Thymus (tissue), 11 donors: Measurements from ENCODE around the gene ITGB8. TPM values are rescaled to one million over a fixed set of nuclear protein-coding genes. Genes with fewer than 3 reads are reported as not detected.

ENCODE experiments used
- DNase-seq, 9 donors: peaks; one replicate each; pipeline ENCODE4 v3.0.0-alpha.2; 2013; ENCODE audit warnings: low spot score in 9 of 9, low read depth in 6 of 9, missing footprints in 1 of 9
- H3K27ac ChIP-seq, 2 donors: one replicate each; pipeline ENCODE4 v1.5.1; 2013; ENCODE audit warnings: control low read depth in 1 of 2, low read depth in 1 of 2, low read length in 1 of 2, mild to moderate bottlenecking in 1 of 2, moderate library complexity in 1 of 2
- H3K27me3 ChIP-seq, 2 donors: one replicate each; pipeline ENCODE4 v1.5.1; 2013; ENCODE audit warnings: low read length in 1 of 2; ENCODE audit not compliant: control insufficient read depth in 2 of 2, insufficient read depth in 1 of 2
- H3K36me3 ChIP-seq, 2 donors: one replicate each; pipeline ENCODE4 v1.5.1; 2013; ENCODE audit warnings: low read length in 1 of 2, mild to moderate bottlenecking in 1 of 2, moderate library complexity in 1 of 2; ENCODE audit not compliant: control insufficient read depth in 2 of 2, insufficient read depth in 2 of 2
- H3K4me1 ChIP-seq, 2 donors: one replicate each; pipeline ENCODE4 v1.5.1; 2013; ENCODE audit warnings: low read length in 2 of 2; ENCODE audit not compliant: control insufficient read depth in 2 of 2, insufficient read depth in 2 of 2
- H3K4me3 ChIP-seq, 2 donors: one replicate each; pipeline ENCODE4 v1.5.1; 2013; ENCODE audit warnings: low read length in 2 of 2, control low read depth in 1 of 2, mild to moderate bottlenecking in 1 of 2
- H3K9me3 ChIP-seq, 2 donors: one replicate each; pipeline ENCODE4 v1.5.1; 2013; ENCODE audit warnings: low read length in 1 of 2, mild to moderate bottlenecking in 1 of 2; ENCODE audit not compliant: control insufficient read depth in 2 of 2, insufficient read depth in 1 of 2
- WGBS: extraction: QIAGEN DNeasy Blood & Tissue Kit; methylation state at CpG from one replicate; pipeline ENCODE4 v1.1.7; 2013; 5-methylcytosine and 5-hydroxymethylcytosine counted together
- polyA plus RNA-seq: library from polyadenylated mRNA; stranded (reverse); fragments of 200-250 nt; gene quantifications from one replicate; pipeline ENCODE4 v1.2.3, GENCODE V29; 2013
- total RNA-seq: library from RNA; stranded (reverse); fragments of 120-200 nt; gene quantifications from one replicate; pipeline ENCODE4 v1.2.4, GENCODE V29; 2013
- donor health status: healthy.

The ITGB8 gene
- total and polyA plus RNA-seq, 2 donors, result 2.3 to 2.6 TPM

- Histone ChIP-seq H3K27me3 (no peaks in the 10 kb centered on the region), H3K9me3 (no peaks in the 10 kb centered on the region), H3K4me3 (no peak overlapping the region), H3K36me3 (no peaks in the 10 kb centered on the region), H3K27ac (no peak overlapping the region), H3K4me1 (no peaks in the 10 kb centered on the region)
- no peak for DNase-seq
- 97% methylated on average over 1 of the region's 1 CpG for WGBS
Measured at GRCh38 chr7:20313626-20314025, 17.1 kb upstream of the ITGB8 start.

- H3K4me1 ChIP-seq, result no peaks in the 10 kb centered on the region
- H3K9me3 ChIP-seq, result no peaks in the 10 kb centered on the region
- no peaks in the 10 kb centered on the region for H3K36me3 ChIP-seq
- H3K27me3 ChIP-seq, result no peaks in the 10 kb centered on the region
- H3K4me3 ChIP-seq, result no peak overlapping the region
- H3K27ac ChIP-seq, result no peak overlapping the region
- WGBS, result 89% methylated on average over 2 of the region's 2 CpGs
- DNase-seq, result no peak
Measured at GRCh38 chr7:20314198-20314597, 16.5 kb upstream of the ITGB8 start.

GRCh38 chr7:20316706-20317105 lies 14.0 kb upstream of the ITGB8 start:
- Histone ChIP-seq H3K27me3 (no peaks in the 10 kb centered on the region), H3K4me3 (no peak overlapping the region), H3K36me3 (no peaks in the 10 kb centered on the region), H3K4me1 (no peaks in the 10 kb centered on the region), H3K9me3 (no peaks in the 10 kb centered on the region), H3K27ac (no peak overlapping the region)
- 93% methylated on average over 4 of the region's 4 CpGs for WGBS
- DNase-seq, result no peak

- Histone ChIP-seq H3K4me1 (no peaks in the 10 kb centered on the region), H3K4me3 (no peak overlapping the region), H3K27me3 (no peaks in the 10 kb centered on the region), H3K9me3 (no peaks in the 10 kb centered on the region), H3K27ac (no peak overlapping the region), H3K36me3 (no peaks in the 10 kb centered on the region)
- DNase-seq, result no peak
Measured at GRCh38 chr7:20317413-20317812, 13.3 kb upstream of the ITGB8 start.

- no peaks in the 10 kb centered on the region for H3K27me3 ChIP-seq
- H3K4me3 ChIP-seq, result no peak overlapping the region
- no peaks in the 10 kb centered on the region for H3K36me3 ChIP-seq
- H3K27ac ChIP-seq, result no peak overlapping the region
- DNase-seq, result no peak
- WGBS, result 94% methylated on average over 6 of the region's 6 CpGs
- no peaks in the 10 kb centered on the region for H3K9me3 ChIP-seq
- H3K4me1 ChIP-seq, result no peaks in the 10 kb centered on the region
Measured at GRCh38 chr7:20318933-20319332, 11.8 kb upstream of the ITGB8 start.

GRCh38 chr7:20320322-20320721 lies 10.4 kb upstream of the ITGB8 start:
- no peak overlapping the region for H3K27ac ChIP-seq
- H3K36me3 ChIP-seq, result no peaks in the 10 kb centered on the region
- H3K27me3 ChIP-seq, result no peaks in the 10 kb centered on the region
- H3K4me1 ChIP-seq, result no peaks in the 10 kb centered on the region
- 69% methylated on average over 3 of the region's 3 CpGs for WGBS
- DNase-seq, result no peak
- no peak overlapping the region for H3K4me3 ChIP-seq
- H3K9me3 ChIP-seq, result no peaks in the 10 kb centered on the region

- 98% methylated on average over 7 of the region's 7 CpGs for WGBS
- Histone ChIP-seq H3K9me3 (no peaks in the 10 kb centered on the region), H3K4me3 (no peak overlapping the region), H3K27ac (no peak overlapping the region), H3K27me3 (no peaks in the 10 kb centered on the region), H3K36me3 (no peaks in the 10 kb centered on the region), H3K4me1 (no peaks in the 10 kb centered on the region)
- DNase-seq, result no peak
Measured at GRCh38 chr7:20320786-20321185, 9.9 kb upstream of the ITGB8 start.

- H3K27me3 ChIP-seq, result no peaks in the 10 kb centered on the region
- H3K36me3 ChIP-seq, result no peaks in the 10 kb centered on the region
- DNase-seq, result no peak
- no peak overlapping the region for H3K27ac ChIP-seq
- H3K4me1 ChIP-seq, result no peaks in the 10 kb centered on the region
- no peak overlapping the region for H3K4me3 ChIP-seq
- WGBS, result 96% methylated on average over 2 of the region's 2 CpGs
- H3K9me3 ChIP-seq, result no peaks in the 10 kb centered on the region
Measured at GRCh38 chr7:20323595-20323994, 7.1 kb upstream of the ITGB8 start.

GRCh38 chr7:20326342-20326741 lies 4.4 kb upstream of the ITGB8 start:
- Histone ChIP-seq H3K27me3 (peaks cover 2 to 23% of the 10 kb centered on the region in 2 donors), H3K27ac (no peak overlapping the region), H3K9me3 (no peaks in the 10 kb centered on the region), H3K36me3 (no peaks in the 10 kb centered on the region), H3K4me3 (no peak overlapping the region), H3K4me1 (peaks cover 8 to 20% of the 10 kb centered on the region in 2 donors)
- DNase-seq, result no peak
- WGBS, result 84% methylated on average over 4 of the region's 4 CpGs

- Histone ChIP-seq H3K27ac (no peak overlapping the region), H3K4me3 (no peak overlapping the region), H3K9me3 (peaks cover 0 to 4% of the 10 kb centered on the region in 2 donors), H3K4me1 (peaks cover 11 to 24% of the 10 kb centered on the region in 2 donors), H3K27me3 (peaks cover 5 to 30% of the 10 kb centered on the region in 2 donors), H3K36me3 (no peaks in the 10 kb centered on the region)
- no peak for DNase-seq
- WGBS, result 96% methylated on average over 1 of the region's 1 CpG
Measured at GRCh38 chr7:20327055-20327454, 3.6 kb upstream of the ITGB8 start.
